ENCODE measurements around the gene AGPS.

Gene AGPS

GRCh38 chr2:177554365-177554764, 161.8 kb downstream of the AGPS start:
- no peak for DNase-seq

- no peak for DNase-seq
These were observed 163.6 kb downstream of the AGPS start for GRCh38 chr2:177556153-177556552.

GRCh38 chr2:177557794-177558193, 165.2 kb downstream of the AGPS start:
- no peak for DNase-seq

GRCh38 chr2:177559638-177560037, 167.1 kb downstream of the AGPS start:
- no peak for DNase-seq

GRCh38 chr2:177568390-177568789, 175.8 kb downstream of the AGPS start:
- no peak for DNase-seq

- no peak for DNase-seq
These were observed 176.3 kb downstream of the AGPS start for GRCh38 chr2:177568893-177569292.

GRCh38 chr2:177572236-177572671, 179.7 kb downstream of the AGPS start:
- DNase-seq = no peak

- no peak for DNase-seq
These were observed 180.5 kb downstream of the AGPS start for GRCh38 chr2:177573120-177573519.

GRCh38 chr2:177574356-177574755, 181.8 kb downstream of the AGPS start:
- DNase-seq = no peak

- DNase-seq = no peak
These were observed 182.8 kb downstream of the AGPS start for GRCh38 chr2:177575358-177575757.

GRCh38 chr2:177577075-177577474, 184.5 kb downstream of the AGPS start:
- DNase-seq = no peak

- DNase-seq = no peak
These were observed 185.9 kb downstream of the AGPS start for GRCh38 chr2:177578454-177578853.

- DNase-seq = no peak
These were observed 187.0 kb downstream of the AGPS start for GRCh38 chr2:177579486-177580036.

GRCh38 chr2:177582000-177582399, 189.4 kb downstream of the AGPS start:
- no peak for DNase-seq

- DNase-seq = no peak
These were observed 191.6 kb downstream of the AGPS start for GRCh38 chr2:177584030-177584692.

GRCh38 chr2:177585234-177585863, 192.8 kb downstream of the AGPS start:
- no peak for DNase-seq

- DNase-seq = no peak
These were observed 193.6 kb downstream of the AGPS start for GRCh38 chr2:177586154-177586553.

GRCh38 chr2:177587371-177587770, 194.8 kb downstream of the AGPS start:
- no peak for DNase-seq

GRCh38 chr2:177588671-177589070, 196.1 kb downstream of the AGPS start:
- no peak for DNase-seq

- DNase-seq = no peak
These were observed 196.6 kb downstream of the AGPS start for GRCh38 chr2:177589186-177589585.

- no peak for DNase-seq
These were observed 199.8 kb downstream of the AGPS start for GRCh38 chr2:177592397-177592796.

- no peak for DNase-seq
These were observed 200.4 kb downstream of the AGPS start for GRCh38 chr2:177592945-177593344.

- no peak for DNase-seq
These were observed 200.8 kb downstream of the AGPS start for GRCh38 chr2:177593402-177593801.
